GM19328 (cell line): ENCODE data around the gene TMEM255A.

Experiments used
- ATAC-seq: cut with Tn5 transposase; IDR thresholded peaks from one replicate; pipeline ENCODE4 v1.9.1; 2021; ENCODE audit warnings: mild to moderate bottlenecking, moderate library complexity; ENCODE audit not compliant: unreplicated experiment

TMEM255A gene

GRCh38 chrX:120308959-120309872 is 2.0 kb downstream of the TMEM255A start:
- peak; percentile 88 for ATAC-seq

- ATAC-seq: no peak
Measured at GRCh38 chrX:120308558-120308957, 2.7 kb downstream of the TMEM255A start.

- no peak for ATAC-seq
Measured at GRCh38 chrX:120306630-120307029, 4.6 kb downstream of the TMEM255A start.

GRCh38 chrX:120305531-120306141 is 5.6 kb downstream of the TMEM255A start:
- no peak for ATAC-seq

GRCh38 chrX:120304256-120304655 is 7.0 kb downstream of the TMEM255A start:
- ATAC-seq: no peak

GRCh38 chrX:120302434-120302833 is 8.8 kb downstream of the TMEM255A start:
- peak; percentile 80 for ATAC-seq

- ATAC-seq: no peak
Measured at GRCh38 chrX:120301960-120302359, 9.3 kb downstream of the TMEM255A start.

- ATAC-seq: no peak
Measured at GRCh38 chrX:120301497-120301896, 9.8 kb downstream of the TMEM255A start.

GRCh38 chrX:120299928-120300327 is 11.3 kb downstream of the TMEM255A start:
- no peak for ATAC-seq

- no peak for ATAC-seq
Measured at GRCh38 chrX:120297923-120298322, 13.3 kb downstream of the TMEM255A start.

- no peak for ATAC-seq
Measured at GRCh38 chrX:120294651-120295050, 16.6 kb downstream of the TMEM255A start.

GRCh38 chrX:120293015-120293414 is 18.2 kb downstream of the TMEM255A start:
- no peak for ATAC-seq

- no peak for ATAC-seq
Measured at GRCh38 chrX:120291211-120291610, 20.1 kb downstream of the TMEM255A start.

GRCh38 chrX:120290107-120290506 is 21.2 kb downstream of the TMEM255A start:
- no peak for ATAC-seq

- ATAC-seq: no peak
Measured at GRCh38 chrX:120287513-120288112, 23.6 kb downstream of the TMEM255A start.

GRCh38 chrX:120286733-120287512 is 24.3 kb downstream of the TMEM255A start:
- ATAC-seq: no peak

GRCh38 chrX:120282697-120283096 is 28.6 kb downstream of the TMEM255A start:
- no peak for ATAC-seq

GRCh38 chrX:120281761-120282160 is 29.5 kb downstream of the TMEM255A start:
- ATAC-seq: no peak

GRCh38 chrX:120281021-120281624 is 30.1 kb downstream of the TMEM255A start:
- ATAC-seq: no peak

- no peak for ATAC-seq
Measured at GRCh38 chrX:120274958-120275357, 36.3 kb downstream of the TMEM255A start.

- ATAC-seq: no peak
Measured at GRCh38 chrX:120274145-120274544, 37.1 kb downstream of the TMEM255A start.
